Trophoblast cell (in vitro differentiated cells and primary cell): Measurements from ENCODE around the gene B3GAT2.

Experiments used
- DNase-seq, 2 donors: peaks; one replicate each; pipeline ENCODE4 v3.0.0-alpha.2; 2016
- H2AFZ ChIP-seq: 2 replicates; pipeline ENCODE4 v1.6.1; 2013; ENCODE audit warnings: low read length, moderate library complexity, mild to moderate bottlenecking; ENCODE audit not compliant: insufficient read depth, poor library complexity
- H2AK5ac ChIP-seq: 2 replicates; pipeline ENCODE4 v1.6.1; 2013; ENCODE audit warnings: mild to moderate bottlenecking, low read length
- H2BK120ac ChIP-seq: 2 replicates; pipeline ENCODE4 v1.6.1; 2013; ENCODE audit warnings: low read length, mild to moderate bottlenecking, moderate library complexity; ENCODE audit not compliant: insufficient read depth, poor library complexity
- H2BK12ac ChIP-seq: 2 replicates; pipeline ENCODE4 v1.6.1; 2013; ENCODE audit warnings: mild to moderate bottlenecking, low read length, moderate library complexity
- H2BK5ac ChIP-seq: 2 replicates; pipeline ENCODE4 v1.6.1; 2013; ENCODE audit warnings: low read length, low read depth, moderate library complexity, mild to moderate bottlenecking; ENCODE audit not compliant: poor library complexity
- H3K14ac ChIP-seq: 2 replicates; pipeline ENCODE4 v1.6.1; 2013; ENCODE audit warnings: mild to moderate bottlenecking, low read length
- H3K18ac ChIP-seq: 2 replicates; pipeline ENCODE4 v1.6.1; 2013; ENCODE audit warnings: mild to moderate bottlenecking, low read length
- H3K23ac ChIP-seq: 2 replicates; pipeline ENCODE4 v1.6.1; 2013; ENCODE audit warnings: low read length
- H3K27ac ChIP-seq: 2 replicates; pipeline ENCODE4 v1.5.1; 2013; ENCODE audit warnings: low read depth, mild to moderate bottlenecking, inconsistent platforms, low read length, moderate library complexity
- H3K27me3 ChIP-seq: 2 replicates; pipeline ENCODE4 v1.6.1; 2013; ENCODE audit warnings: inconsistent platforms, mild to moderate bottlenecking, low read length, moderate library complexity; ENCODE audit not compliant: insufficient read depth
- H3K36me3 ChIP-seq, 2 experiments: 1 replicate in 1 of 2; 2 replicates in 1 of 2; pipeline ENCODE4 v1.6.1; 2013; ENCODE audit warnings: low read length in 2 of 2, mild to moderate bottlenecking in 2 of 2, moderate library complexity in 1 of 2; ENCODE audit not compliant: insufficient read depth in 2 of 2, control insufficient read depth in 1 of 2
- H3K4ac ChIP-seq: 2 replicates; pipeline ENCODE4 v1.6.1; 2013; ENCODE audit warnings: low read depth, mild to moderate bottlenecking, low read length, moderate library complexity
- H3K4me1 ChIP-seq, 2 experiments: 1 replicate in 1 of 2; 2 replicates in 1 of 2; pipeline ENCODE4 v1.6.1; 2013; ENCODE audit warnings: low read length in 2 of 2, mild to moderate bottlenecking in 2 of 2, moderate library complexity in 1 of 2; ENCODE audit not compliant: insufficient read depth in 2 of 2, control insufficient read depth in 1 of 2
- H3K4me2 ChIP-seq: 2 replicates; pipeline ENCODE4 v1.6.1; 2013; ENCODE audit warnings: inconsistent platforms, mild to moderate bottlenecking, low read length, moderate library complexity
- H3K4me3 ChIP-seq: 2 replicates; pipeline ENCODE4 v1.5.1; 2013; ENCODE audit warnings: mild to moderate bottlenecking, low read depth, low read length, inconsistent platforms
- H3K79me1 ChIP-seq: one replicate; pipeline ENCODE4 v1.6.1; 2013; ENCODE audit warnings: low read length
- H3K79me2 ChIP-seq: 2 replicates; pipeline ENCODE4 v1.6.1; 2013; ENCODE audit warnings: low read length, mild to moderate bottlenecking; ENCODE audit not compliant: control insufficient read depth, insufficient read depth, poor library complexity
- H3K9ac ChIP-seq: 2 replicates; pipeline ENCODE4 v1.6.1; 2013; ENCODE audit warnings: mild to moderate bottlenecking, low read length
- H3K9me3 ChIP-seq: 2 replicates; pipeline ENCODE4 v1.6.1; 2013; ENCODE audit warnings: low read depth, mild to moderate bottlenecking, control low read depth, inconsistent platforms, low read length; ENCODE audit not compliant: insufficient read depth
- H4K12ac ChIP-seq: 2 replicates; pipeline ENCODE4 v1.6.1; 2013; ENCODE audit warnings: low read depth, mild to moderate bottlenecking, low read length, moderate library complexity
- H4K8ac ChIP-seq: 2 replicates; pipeline ENCODE4 v1.6.1; 2013; ENCODE audit warnings: low read depth, mild to moderate bottlenecking, low read length, moderate library complexity
- H4K91ac ChIP-seq: one replicate; pipeline ENCODE4 v1.6.1; 2013; ENCODE audit warnings: low read depth, mild to moderate bottlenecking, low read length, moderate library complexity
- WGBS: extraction: QIAGEN DNeasy Blood & Tissue Kit; methylation state at CpG from one replicate; pipeline ENCODE4 v1.1.7; 2013; ENCODE audit warnings: missing lambda C conversion rate; ENCODE audit not compliant: insufficient read length, insufficient coverage; ENCODE audit errors: extremely low coverage; 5-methylcytosine and 5-hydroxymethylcytosine counted together

The B3GAT2 gene

DNA sequence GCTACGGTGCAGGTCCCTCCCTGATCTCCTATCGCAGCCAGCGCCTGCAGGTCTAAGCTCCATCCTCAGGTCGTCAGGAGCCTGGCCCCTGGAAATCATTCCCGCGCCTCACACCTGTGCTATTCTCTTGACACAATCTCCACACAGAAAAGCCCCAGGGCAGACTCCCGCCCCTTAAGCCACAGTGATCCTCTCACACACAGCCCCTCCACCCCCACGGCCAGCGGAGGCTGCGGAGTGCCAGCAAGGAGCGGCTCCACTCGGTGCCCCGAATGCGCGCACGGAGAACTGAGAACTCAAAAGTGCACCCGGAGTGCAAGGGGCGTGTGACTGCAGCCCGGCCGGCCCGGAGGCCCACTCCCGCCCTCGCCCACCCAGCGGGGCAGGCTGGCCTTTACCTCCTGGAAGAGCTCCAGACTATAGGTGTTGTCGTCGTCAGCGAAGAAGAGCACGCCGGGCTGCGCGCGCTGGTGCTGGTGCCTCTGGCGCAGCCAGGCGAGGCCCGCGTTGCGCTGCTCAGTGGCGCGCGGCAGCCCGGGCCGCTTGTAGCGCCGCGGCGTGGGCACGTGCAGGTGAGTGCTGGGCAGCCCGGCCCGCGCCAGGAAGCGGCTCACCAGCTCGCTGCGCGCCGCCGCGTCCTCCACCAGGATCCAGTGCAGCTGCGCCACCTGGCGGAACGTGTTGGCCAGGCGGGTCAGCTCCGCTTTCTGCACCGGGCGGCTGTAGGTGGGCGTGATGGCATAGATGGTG is 1.2 kb downstream of the B3GAT2 start:
- WGBS: no CpG with 5 or more reads among the region's 65 CpGs
- H3K9ac ChIP-seq: no peak overlapping the region

DNA sequence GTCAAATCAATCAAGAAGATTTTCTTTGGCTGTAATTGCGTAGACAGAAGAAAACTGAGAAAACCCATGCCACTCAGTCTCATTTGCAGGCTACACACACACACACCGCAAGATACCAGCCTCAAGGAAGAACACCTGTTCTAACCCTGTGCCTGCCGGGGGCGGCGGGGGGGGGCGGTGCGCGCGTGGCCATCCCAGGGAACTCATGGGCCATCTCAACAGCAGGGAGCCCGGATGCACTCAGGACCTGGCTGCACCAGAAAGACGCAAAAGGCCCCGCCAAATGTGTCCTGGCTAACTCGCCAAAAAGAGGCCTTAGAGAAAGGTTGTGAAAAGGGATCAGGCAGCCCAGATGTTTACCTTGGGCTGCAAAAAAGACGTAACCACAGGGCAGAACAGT is 2.1 kb downstream of the B3GAT2 start:
- Histone ChIP-seq H3K27ac (no peak overlapping the region), H3K9me3 (peaks cover 2% of the 10 kb centered on the region), H3K4me2 (no peak overlapping the region), H4K8ac (no peak overlapping the region), H3K79me1 (no peaks in the 10 kb centered on the region), H2BK120ac (no peak overlapping the region), H3K4me1 (peaks cover 13 to 17% of the 10 kb centered on the region in 2 experiments), H4K12ac (no peak overlapping the region), H3K36me3 (no peaks in the 10 kb centered on the region), H2BK5ac (no peak overlapping the region), H2BK12ac (no peak overlapping the region), H2AFZ (no peak overlapping the region), H3K23ac (no peak overlapping the region), H3K79me2 (no peaks in the 10 kb centered on the region), H4K91ac (no peak overlapping the region), H3K4ac (no peak overlapping the region), H3K27me3 (peaks cover 26% of the 10 kb centered on the region), H3K14ac (no peak overlapping the region), H3K18ac (no peak overlapping the region), H3K9ac (no peak overlapping the region), H3K4me3 (no peak overlapping the region), H2AK5ac (no peak overlapping the region)
- no peak for DNase-seq
- WGBS: no CpG with 5 or more reads among the region's 14 CpGs

More for the DNA sequence above, 1.2 kb downstream of the B3GAT2 start:
- Histone ChIP-seq H3K4ac (no peak overlapping the region), H3K36me3 (no peaks in the 10 kb centered on the region), H2BK12ac (no peak overlapping the region), H3K9me3 (peaks cover 2% of the 10 kb centered on the region), H4K91ac (no peak overlapping the region), H3K23ac (no peak overlapping the region), H2BK120ac (no peak overlapping the region), H2AK5ac (no peak overlapping the region), H3K27me3 (peaks cover 26% of the 10 kb centered on the region), H4K8ac (no peak overlapping the region), H3K79me1 (no peaks in the 10 kb centered on the region), H3K14ac (no peak overlapping the region), H4K12ac (no peak overlapping the region), H3K18ac (no peak overlapping the region), H3K27ac (no peak overlapping the region), H3K4me2 (peak overlapping the region; percentile 95), H3K4me1 (peaks cover 13 to 17% of the 10 kb centered on the region in 2 experiments), H2AFZ (peak overlapping the region; percentile 26), H3K4me3 (peak overlapping the region; percentile 60), H2BK5ac (no peak overlapping the region), H3K79me2 (no peaks in the 10 kb centered on the region)
- peak; percentile 74 to 89 for DNase-seq

DNA sequence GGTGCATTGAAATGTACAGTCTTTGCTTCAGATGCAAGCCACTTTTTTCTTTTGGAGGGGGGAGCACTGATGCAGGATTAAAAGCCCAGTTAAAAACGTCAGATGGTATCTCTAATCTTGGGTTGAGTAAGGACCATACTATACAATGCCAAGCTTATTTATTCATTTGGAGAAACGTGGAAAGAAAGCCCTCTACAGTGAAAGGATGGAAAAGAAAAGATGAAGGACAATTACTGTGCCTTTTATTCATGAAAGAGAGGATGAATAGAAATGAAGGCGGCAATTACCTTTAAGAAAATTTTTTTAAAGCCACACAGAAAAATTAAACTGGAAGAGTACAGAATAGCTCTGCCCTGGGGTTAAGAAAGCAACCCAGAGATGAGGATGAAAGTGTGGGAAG is 2.7 kb downstream of the B3GAT2 start:
- H2AFZ ChIP-seq: no peak overlapping the region
- H3K27me3 ChIP-seq: peaks cover 25% of the 10 kb centered on the region
- H3K23ac ChIP-seq: no peak overlapping the region
- H3K27ac ChIP-seq: no peak overlapping the region
- no peak overlapping the region for H3K18ac ChIP-seq
- H4K8ac ChIP-seq: no peak overlapping the region
- no peaks in the 10 kb centered on the region for H3K79me1 ChIP-seq
- no CpG with 5 or more reads among the region's 3 CpGs for WGBS
- H3K79me2 ChIP-seq: no peaks in the 10 kb centered on the region
- H4K91ac ChIP-seq: no peak overlapping the region
- H2BK12ac ChIP-seq: no peak overlapping the region
- no peak overlapping the region for H3K4me3 ChIP-seq
- H3K9ac ChIP-seq: no peak overlapping the region
- H3K9me3 ChIP-seq: peaks cover 2% of the 10 kb centered on the region
- no peak overlapping the region for H2AK5ac ChIP-seq
- H2BK5ac ChIP-seq: no peak overlapping the region
- H3K14ac ChIP-seq: no peak overlapping the region
- H3K4me2 ChIP-seq: no peak overlapping the region
- H4K12ac ChIP-seq: no peak overlapping the region
- H3K4me1 ChIP-seq: peaks cover 13 to 17% of the 10 kb centered on the region in 2 experiments
- H2BK120ac ChIP-seq: no peak overlapping the region
- DNase-seq: no peak
- H3K4ac ChIP-seq: no peak overlapping the region
- no peaks in the 10 kb centered on the region for H3K36me3 ChIP-seq

DNA sequence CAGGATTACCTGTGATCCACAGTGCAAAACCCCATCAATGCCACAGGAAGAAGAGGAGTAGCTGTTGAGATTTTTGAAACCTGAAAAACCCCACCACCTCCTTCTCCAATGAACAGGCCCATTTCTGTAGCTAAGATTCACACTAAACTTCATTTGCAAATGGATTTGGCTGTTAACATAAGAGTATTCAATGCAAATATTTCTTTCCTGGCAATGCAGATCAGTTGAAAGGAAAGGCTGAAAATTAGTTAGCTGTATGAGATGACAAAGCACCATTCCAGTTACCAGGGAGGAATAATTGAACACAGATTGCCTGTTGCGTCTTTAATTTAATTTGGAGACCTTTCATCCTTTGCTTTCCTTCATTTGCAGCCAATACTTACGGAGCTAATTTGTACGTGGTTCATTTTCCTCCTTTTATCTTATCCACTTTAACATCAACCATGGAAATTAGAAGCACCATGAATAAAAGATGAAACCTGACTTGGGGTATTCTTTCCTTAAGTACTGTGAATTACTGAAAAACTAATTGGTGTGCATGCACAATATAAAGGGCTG is 4.2 kb downstream of the B3GAT2 start:
- no peak overlapping the region for H4K8ac ChIP-seq
- H4K12ac ChIP-seq: no peak overlapping the region
- H3K4ac ChIP-seq: no peak overlapping the region
- H3K23ac ChIP-seq: no peak overlapping the region
- H2BK5ac ChIP-seq: no peak overlapping the region
- no peak overlapping the region for H3K4me2 ChIP-seq
- WGBS: no CpG with 5 or more reads among the region's 3 CpGs
- no peak overlapping the region for H2AFZ ChIP-seq
- no peak overlapping the region for H2BK12ac ChIP-seq
- H3K27me3 ChIP-seq: peaks cover 20% of the 10 kb centered on the region
- H3K9me3 ChIP-seq: peaks cover 2% of the 10 kb centered on the region
- no peak overlapping the region for H3K4me3 ChIP-seq
- no peak for DNase-seq
- peaks cover 13 to 17% of the 10 kb centered on the region in 2 experiments for H3K4me1 ChIP-seq
- H3K36me3 ChIP-seq: no peaks in the 10 kb centered on the region
- no peak overlapping the region for H2BK120ac ChIP-seq
- H4K91ac ChIP-seq: no peak overlapping the region
- H2AK5ac ChIP-seq: no peak overlapping the region
- H3K79me1 ChIP-seq: no peaks in the 10 kb centered on the region
- H3K14ac ChIP-seq: no peak overlapping the region
- H3K79me2 ChIP-seq: no peaks in the 10 kb centered on the region
- no peak overlapping the region for H3K27ac ChIP-seq
- H3K18ac ChIP-seq: no peak overlapping the region
- H3K9ac ChIP-seq: no peak overlapping the region
